Measurements from ENCODE around the gene KRT9. TPM values are rescaled to one million over a fixed set of nuclear protein-coding genes. Genes with fewer than 3 reads are reported as not detected.

The KRT9 gene
- total and polyA plus RNA-seq, 2 of the 13 experiments (the other 11 are each of a cell fraction or from before 2014, with no cell fraction given), result not detected

DNA sequence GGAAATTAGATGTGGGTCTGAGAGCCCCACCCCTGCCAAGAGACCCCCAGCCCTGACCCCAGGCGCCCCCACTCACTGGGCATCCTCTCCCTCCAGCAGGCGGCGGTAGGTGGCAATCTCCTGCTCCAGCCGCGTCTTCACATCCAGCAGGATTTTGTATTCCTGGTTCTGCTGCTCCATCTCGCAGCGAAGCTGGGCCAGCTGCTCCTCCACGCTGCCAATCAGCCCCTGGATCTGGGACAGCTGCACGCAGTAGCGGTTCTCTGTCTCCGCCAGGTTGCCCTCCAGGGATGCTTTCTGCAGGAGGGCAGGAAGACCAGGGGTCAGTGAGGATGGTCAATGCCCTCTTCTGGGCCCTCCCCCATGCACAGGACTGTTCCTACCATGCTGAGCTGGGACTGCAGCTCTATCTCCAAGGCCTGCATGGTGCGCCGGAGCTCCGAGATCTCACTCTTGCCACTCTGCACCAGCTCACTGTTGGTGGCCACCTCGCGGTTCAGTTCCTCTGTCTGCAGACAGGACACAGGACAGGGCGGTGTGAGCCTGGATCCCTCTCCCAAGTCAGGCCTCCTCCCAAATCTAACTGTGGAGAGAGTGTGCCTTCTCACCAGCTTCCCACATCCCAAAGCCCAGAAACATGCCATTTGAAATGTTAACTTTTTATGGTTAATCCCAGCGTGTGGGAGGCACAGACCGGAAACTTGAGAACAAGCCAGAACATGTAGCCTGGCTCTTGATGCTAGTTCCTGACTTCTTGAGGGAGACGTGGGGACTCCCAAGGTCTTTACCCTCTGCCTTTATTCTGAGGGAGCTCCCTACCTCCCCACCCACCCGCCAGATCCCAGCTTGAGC, 49.0 kb upstream of the KRT9 start:
- DNase-seq (ENCODE audit: low spot score), result no peak
- Histone ChIP-seq H2AFZ (ENCODE audit: low read length) (no peak overlapping the region), H3K9me3 (ENCODE audit: low read length) (no peaks in the 10 kb centered on the region), H3K4me2 (ENCODE audit: low read depth, low read length) (no peak overlapping the region), H3K27me3 (ENCODE audit: control insufficient read depth in 1 of 2, insufficient read depth in 2 of 2, low read length in 2 of 2) (peaks cover 11 to 44% of the 10 kb centered on the region in 2 experiments; a peak in 4 of 5 replicates), H3K79me2 (ENCODE audit: insufficient read depth, low read length) (no peaks in the 10 kb centered on the region), H3K9ac (ENCODE audit: insufficient read depth, low read depth, low read length) (no peak overlapping the region), H3K4me3 (replicated peaks in 1 of 3; ENCODE audit: insufficient read depth in 1 of 3, low read depth in 2 of 3, low read length in 3 of 3) (no peak overlapping the region), H3K36me3 (replicated peaks in 1 of 2; ENCODE audit: control insufficient read depth in 1 of 2, insufficient read depth in 2 of 2, low read length in 2 of 2) (no peaks in the 10 kb centered on the region), H3K27ac (ENCODE audit: extremely low read length, insufficient read depth, low read length) (no peak overlapping the region), H3K4me1 (ENCODE audit: insufficient read depth, low read length) (no peaks in the 10 kb centered on the region; the same call in 1 of the 2 replicates), H4K20me1 (ENCODE audit: insufficient read depth, low read length) (no peaks in the 10 kb centered on the region)
- ChIA-PET POLR2A (no interaction called here), CTCF (ENCODE audit: low intra/inter-chr PET ratio, low total read pairs) (no interaction called here)
- FAIRE-seq, result no peak
- no TSS peak for BruUV-seq (replicated peaks)
- in situ Hi-C loops (cut with HindIII; ENCODE audit: extremely low pct_ligation_motif_present, low pct_unique_long_range_greater_than_20kb) (no loop called here), intact Hi-C loops (cut with micrococcal nuclease; ENCODE audit: unreplicated experiment) (no loop called here)
- no peak for ATAC-seq
- 74% methylated on average over 19 of the region's 21 CpGs for WGBS (ENCODE audit: low lambda C conversion rate)
- TF ChIP-seq, protein P1, sequence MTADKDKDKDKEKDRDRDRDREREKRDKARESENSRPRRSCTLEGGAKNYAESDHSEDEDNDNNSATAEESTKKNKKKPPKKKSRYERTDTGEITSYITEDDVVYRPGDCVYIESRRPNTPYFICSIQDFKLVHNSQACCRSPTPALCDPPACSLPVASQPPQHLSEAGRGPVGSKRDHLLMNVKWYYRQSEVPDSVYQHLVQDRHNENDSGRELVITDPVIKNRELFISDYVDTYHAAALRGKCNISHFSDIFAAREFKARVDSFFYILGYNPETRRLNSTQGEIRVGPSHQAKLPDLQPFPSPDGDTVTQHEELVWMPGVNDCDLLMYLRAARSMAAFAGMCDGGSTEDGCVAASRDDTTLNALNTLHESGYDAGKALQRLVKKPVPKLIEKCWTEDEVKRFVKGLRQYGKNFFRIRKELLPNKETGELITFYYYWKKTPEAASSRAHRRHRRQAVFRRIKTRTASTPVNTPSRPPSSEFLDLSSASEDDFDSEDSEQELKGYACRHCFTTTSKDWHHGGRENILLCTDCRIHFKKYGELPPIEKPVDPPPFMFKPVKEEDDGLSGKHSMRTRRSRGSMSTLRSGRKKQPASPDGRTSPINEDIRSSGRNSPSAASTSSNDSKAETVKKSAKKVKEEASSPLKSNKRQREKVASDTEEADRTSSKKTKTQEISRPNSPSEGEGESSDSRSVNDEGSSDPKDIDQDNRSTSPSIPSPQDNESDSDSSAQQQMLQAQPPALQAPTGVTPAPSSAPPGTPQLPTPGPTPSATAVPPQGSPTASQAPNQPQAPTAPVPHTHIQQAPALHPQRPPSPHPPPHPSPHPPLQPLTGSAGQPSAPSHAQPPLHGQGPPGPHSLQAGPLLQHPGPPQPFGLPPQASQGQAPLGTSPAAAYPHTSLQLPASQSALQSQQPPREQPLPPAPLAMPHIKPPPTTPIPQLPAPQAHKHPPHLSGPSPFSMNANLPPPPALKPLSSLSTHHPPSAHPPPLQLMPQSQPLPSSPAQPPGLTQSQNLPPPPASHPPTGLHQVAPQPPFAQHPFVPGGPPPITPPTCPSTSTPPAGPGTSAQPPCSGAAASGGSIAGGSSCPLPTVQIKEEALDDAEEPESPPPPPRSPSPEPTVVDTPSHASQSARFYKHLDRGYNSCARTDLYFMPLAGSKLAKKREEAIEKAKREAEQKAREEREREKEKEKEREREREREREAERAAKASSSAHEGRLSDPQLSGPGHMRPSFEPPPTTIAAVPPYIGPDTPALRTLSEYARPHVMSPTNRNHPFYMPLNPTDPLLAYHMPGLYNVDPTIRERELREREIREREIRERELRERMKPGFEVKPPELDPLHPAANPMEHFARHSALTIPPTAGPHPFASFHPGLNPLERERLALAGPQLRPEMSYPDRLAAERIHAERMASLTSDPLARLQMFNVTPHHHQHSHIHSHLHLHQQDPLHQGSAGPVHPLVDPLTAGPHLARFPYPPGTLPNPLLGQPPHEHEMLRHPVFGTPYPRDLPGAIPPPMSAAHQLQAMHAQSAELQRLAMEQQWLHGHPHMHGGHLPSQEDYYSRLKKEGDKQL (CRISPR knock-in tag; IDR thresholded peaks at IDR 0.05; ENCODE audit: low read depth), result no peak
- TF ChIP-seq, protein P2, sequence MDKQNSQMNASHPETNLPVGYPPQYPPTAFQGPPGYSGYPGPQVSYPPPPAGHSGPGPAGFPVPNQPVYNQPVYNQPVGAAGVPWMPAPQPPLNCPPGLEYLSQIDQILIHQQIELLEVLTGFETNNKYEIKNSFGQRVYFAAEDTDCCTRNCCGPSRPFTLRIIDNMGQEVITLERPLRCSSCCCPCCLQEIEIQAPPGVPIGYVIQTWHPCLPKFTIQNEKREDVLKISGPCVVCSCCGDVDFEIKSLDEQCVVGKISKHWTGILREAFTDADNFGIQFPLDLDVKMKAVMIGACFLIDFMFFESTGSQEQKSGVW (CRISPR knock-in tag; IDR thresholded peaks at IDR 0.05; ENCODE audit: borderline replicate concordance), result no peak
- TF ChIP-seq RBM22 (optimal IDR thresholded peaks at IDR 0.05; ENCODE audit: low read length), result no peak
- TF ChIP-seq, protein P3, sequence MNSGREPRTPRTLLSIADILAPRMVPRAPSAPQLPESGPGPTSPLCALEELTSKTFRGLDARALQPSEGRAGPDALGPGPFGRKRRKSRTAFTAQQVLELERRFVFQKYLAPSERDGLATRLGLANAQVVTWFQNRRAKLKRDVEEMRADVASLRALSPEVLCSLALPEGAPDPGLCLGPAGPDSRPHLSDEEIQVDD (CRISPR knock-in tag; IDR thresholded peaks at IDR 0.05; ENCODE audit: borderline replicate concordance), result no peak
- TF ChIP-seq, protein P4, sequence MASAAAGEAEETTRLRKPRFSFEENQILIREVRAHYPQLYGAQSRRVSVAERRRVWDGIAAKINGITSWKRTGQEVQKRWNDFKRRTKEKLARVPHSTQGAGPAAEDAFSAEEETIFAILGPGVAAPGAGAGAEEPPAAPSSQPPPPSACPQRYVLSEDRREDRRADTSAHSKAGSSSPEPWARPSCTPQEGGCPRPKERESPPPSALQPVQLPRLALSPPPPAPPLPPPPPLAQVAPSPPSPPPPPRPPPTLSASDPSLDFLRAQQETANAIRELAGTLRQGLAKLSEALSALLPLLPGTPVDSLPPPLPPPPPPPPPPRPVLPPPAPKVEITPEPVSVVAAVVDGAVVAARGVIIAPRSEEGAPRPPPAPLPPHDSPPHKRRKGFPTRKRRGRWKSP (CRISPR knock-in tag; IDR thresholded peaks at IDR 0.05), result no peak
- TF ChIP-seq, protein P5, sequence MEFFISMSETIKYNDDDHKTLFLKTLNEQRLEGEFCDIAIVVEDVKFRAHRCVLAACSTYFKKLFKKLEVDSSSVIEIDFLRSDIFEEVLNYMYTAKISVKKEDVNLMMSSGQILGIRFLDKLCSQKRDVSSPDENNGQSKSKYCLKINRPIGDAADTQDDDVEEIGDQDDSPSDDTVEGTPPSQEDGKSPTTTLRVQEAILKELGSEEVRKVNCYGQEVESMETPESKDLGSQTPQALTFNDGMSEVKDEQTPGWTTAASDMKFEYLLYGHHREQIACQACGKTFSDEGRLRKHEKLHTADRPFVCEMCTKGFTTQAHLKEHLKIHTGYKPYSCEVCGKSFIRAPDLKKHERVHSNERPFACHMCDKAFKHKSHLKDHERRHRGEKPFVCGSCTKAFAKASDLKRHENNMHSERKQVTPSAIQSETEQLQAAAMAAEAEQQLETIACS (CRISPR knock-in tag; IDR thresholded peaks at IDR 0.05), result no peak
- no peak for TF ChIP-seq CREM (IDR thresholded peaks at IDR 0.05)
- TF ChIP-seq CREM (CRISPR knock-in tag; IDR thresholded peaks at IDR 0.05), result no peak
- TF ChIP-seq TCF12 (IDR thresholded peaks at IDR 0.05), result no peak
- no peak for TF ChIP-seq TCF12 (CRISPR knock-in tag; IDR thresholded peaks at IDR 0.05)
- no peak for TF ChIP-seq HNF4G (IDR thresholded peaks at IDR 0.05; ENCODE audit: borderline replicate concordance, low read depth, low read length)
- TF ChIP-seq HNF4G (CRISPR knock-in tag; IDR thresholded peaks at IDR 0.05; ENCODE audit: borderline replicate concordance, low read depth), result no peak
- no peak for TF ChIP-seq TARDBP (CRISPR knock-in tag; IDR thresholded peaks at IDR 0.05)
- no peak for TF ChIP-seq ZMYM4 (CRISPR knock-in tag; IDR thresholded peaks at IDR 0.05)

All from HepG2 (cell line).